HG03196 (cell line): ENCODE results near the gene PSEN1.
A peak's percentile ranks its signal among the peaks of the same experiment; 100 is the strongest.

Source experiments
- ATAC-seq: cut with Tn5 transposase; IDR thresholded peaks from one replicate; pipeline ENCODE4 v1.9.1; 2021; ENCODE audit not compliant: unreplicated experiment

Gene PSEN1

GRCh38 chr14:73238424-73238852 lies 102.1 kb downstream of the PSEN1 start:
- no peak for ATAC-seq

- ATAC-seq, result no peak
These were observed 102.6 kb downstream of the PSEN1 start for GRCh38 chr14:73238941-73239340.

- no peak for ATAC-seq
These were observed 103.3 kb downstream of the PSEN1 start for GRCh38 chr14:73239393-73240241.

- ATAC-seq, result no peak
These were observed 104.6 kb downstream of the PSEN1 start for GRCh38 chr14:73240816-73241480.

- no peak for ATAC-seq
These were observed 105.3 kb downstream of the PSEN1 start for GRCh38 chr14:73241481-73242165.

- no peak for ATAC-seq
These were observed 106.1 kb downstream of the PSEN1 start for GRCh38 chr14:73242357-73242901.

GRCh38 chr14:73243341-73243740 lies 107.0 kb downstream of the PSEN1 start:
- ATAC-seq, result no peak

GRCh38 chr14:73243748-73244147 lies 107.4 kb downstream of the PSEN1 start:
- ATAC-seq, result no peak

GRCh38 chr14:73244541-73245290 lies 108.4 kb downstream of the PSEN1 start:
- ATAC-seq, result no peak

GRCh38 chr14:73245480-73246325 lies 109.4 kb downstream of the PSEN1 start:
- peak; percentile 58 for ATAC-seq

- no peak for ATAC-seq
These were observed 110.3 kb downstream of the PSEN1 start for GRCh38 chr14:73246387-73247150.

- ATAC-seq, result no peak
These were observed 112.0 kb downstream of the PSEN1 start for GRCh38 chr14:73248108-73248868.

- no peak for ATAC-seq
These were observed 112.8 kb downstream of the PSEN1 start for GRCh38 chr14:73249108-73249507.

- no peak for ATAC-seq
These were observed 113.4 kb downstream of the PSEN1 start for GRCh38 chr14:73249564-73250316.

GRCh38 chr14:73250317-73250713 lies 114.0 kb downstream of the PSEN1 start:
- ATAC-seq, result no peak

- no peak for ATAC-seq
These were observed 114.6 kb downstream of the PSEN1 start for GRCh38 chr14:73250781-73251500.
